Skeletal muscle cell (primary cell): ENCODE measurements around the gene GRHL1.
"Not testable (repeated sequence)": the region's sequence is repeated elsewhere in the genome, so short reads cannot be mapped to it uniquely, and the experiment has no call there.

Experiments used
- DNase-seq: peaks from one replicate; pipeline ENCODE4 v3.0.0-alpha.2; 2010; ENCODE audit warnings: low read depth
- H3K4me3 ChIP-seq: 2 replicates; pipeline ENCODE4 v1.5.1; 2011; ENCODE audit warnings: low read depth, mild to moderate bottlenecking, control low read depth, low read length, moderate library complexity

GRHL1 gene

GRCh38 chr2:9951522-9952285 lies at the start of gene GRHL1:
Gene GRHL1, plus strand, starts transcription at chr2:9951693. Its CDS starts 141 bp downstream, at chr2:9951834.
- DNase-seq = peak; percentile 59
- H3K4me3 ChIP-seq = peak within 1 kb of the TSS; percentile 54

GRCh38 chr2:9905413-9905812 lies 46.1 kb upstream of the GRHL1 start:
- no peak overlapping the region for H3K4me3 ChIP-seq
- no peak for DNase-seq

- no peak for DNase-seq
- H3K4me3 ChIP-seq = no peak overlapping the region
These were observed 44.1 kb upstream of the GRHL1 start for GRCh38 chr2:9907402-9907801.

GRCh38 chr2:9908639-9909038 lies 42.9 kb upstream of the GRHL1 start:
- no peak for DNase-seq
- no peak overlapping the region for H3K4me3 ChIP-seq

GRCh38 chr2:9909106-9909505 lies 42.4 kb upstream of the GRHL1 start:
- H3K4me3 ChIP-seq = no peak overlapping the region
- no peak for DNase-seq

GRCh38 chr2:9910699-9911098 lies 40.8 kb upstream of the GRHL1 start:
- DNase-seq = no peak
- H3K4me3 ChIP-seq = no peak overlapping the region

- no peak for DNase-seq
These were observed 39.0 kb upstream of the GRHL1 start for GRCh38 chr2:9912468-9912867.

GRCh38 chr2:9914384-9915065 lies 37.0 kb upstream of the GRHL1 start:
- no peak overlapping the region for H3K4me3 ChIP-seq
- DNase-seq = peak; percentile 45

More at GRCh38 chr2:9912468-9912867, 39.0 kb upstream of the GRHL1 start:
- no peak overlapping the region for H3K4me3 ChIP-seq

- H3K4me3 ChIP-seq = no peak overlapping the region
- DNase-seq = no peak
These were observed 33.2 kb upstream of the GRHL1 start for GRCh38 chr2:9918275-9918674.

GRCh38 chr2:9919512-9919911 lies 32.0 kb upstream of the GRHL1 start:
- no peak overlapping the region for H3K4me3 ChIP-seq
- no peak for DNase-seq

- DNase-seq, H3K4me3 ChIP-seq: not testable (repeated sequence)
These were observed 24.5 kb upstream of the GRHL1 start for GRCh38 chr2:9927020-9927419.

- no peak overlapping the region for H3K4me3 ChIP-seq
These were observed 14.2 kb upstream of the GRHL1 start for GRCh38 chr2:9937258-9937657.

GRCh38 chr2:9937968-9938367 lies 13.5 kb upstream of the GRHL1 start:
- no peak overlapping the region for H3K4me3 ChIP-seq
- no peak for DNase-seq

More at GRCh38 chr2:9937258-9937657, 14.2 kb upstream of the GRHL1 start:
- no peak for DNase-seq

- DNase-seq = no peak
- H3K4me3 ChIP-seq = no peak overlapping the region
These were observed 11.7 kb upstream of the GRHL1 start for GRCh38 chr2:9939587-9940485.

- H3K4me3 ChIP-seq = no peak overlapping the region
- peak; percentile 43 for DNase-seq
These were observed 10.1 kb upstream of the GRHL1 start for GRCh38 chr2:9941196-9941995.

GRCh38 chr2:9941996-9942390 lies 9.5 kb upstream of the GRHL1 start:
- DNase-seq = no peak
- no peak overlapping the region for H3K4me3 ChIP-seq

GRCh38 chr2:9944330-9944758 lies 7.1 kb upstream of the GRHL1 start:
- DNase-seq = no peak
- H3K4me3 ChIP-seq = no peak overlapping the region

- no peak overlapping the region for H3K4me3 ChIP-seq
- no peak for DNase-seq
These were observed 5.9 kb upstream of the GRHL1 start for GRCh38 chr2:9945596-9945995.

- DNase-seq = no peak
- no peak overlapping the region for H3K4me3 ChIP-seq
These were observed 5.4 kb upstream of the GRHL1 start for GRCh38 chr2:9946076-9946475.
